Lower lobe of right lung (tissue), 2 donors: ENCODE measurements around the gene THAP6. TPM values are rescaled to one million over a fixed set of nuclear protein-coding genes. Genes with fewer than 3 reads are reported as not detected.
A peak's percentile ranks its signal among the peaks of the same experiment; 100 is the strongest.

Source experiments
- ATAC-seq, 2 donors: fragments of 200-7000 bp; cut with Tn5 transposase; one replicate each; pipeline ENCODE4 v1.9.1; 2020 to 2022; ENCODE audit warnings: mild to moderate bottlenecking in 2 of 2, moderate library complexity in 2 of 2
- DNase-seq: peaks from one replicate; pipeline ENCODE4 v3.0.0-alpha.2; 2020
- H3K27ac ChIP-seq: fragments of 200-600 bp; one replicate; pipeline ENCODE4 v1.8.0; 2022
- H3K27me3 ChIP-seq: fragments of 200-600 bp; one replicate; pipeline ENCODE4 v1.8.0; 2022; ENCODE audit warnings: low read depth
- H3K36me3 ChIP-seq: fragments of 200-600 bp; one replicate; pipeline ENCODE4 v1.8.0; 2022; ENCODE audit warnings: mild to moderate bottlenecking
- H3K4me1 ChIP-seq: fragments of 200-600 bp; one replicate; pipeline ENCODE4 v1.8.0; 2022
- H3K4me3 ChIP-seq: fragments of 200-600 bp; one replicate; pipeline ENCODE4 v1.8.0; 2022; ENCODE audit warnings: mild to moderate bottlenecking
- H3K9me3 ChIP-seq: fragments of 200-600 bp; one replicate; pipeline ENCODE4 v1.8.0; 2022
- CTCF ChIP-seq: fragments of 200-600 bp; IDR thresholded peaks from one replicate; pipeline ENCODE4 v1.8.0; 2022; ENCODE audit warnings: antibody characterized with exemption, mild to moderate bottlenecking
- intact Hi-C: fragments of 100-400 bp; cut with DNase I; formaldehyde crosslinking; loops from one replicate; pipeline ENCODE4 v1.11.0; 2022
- long read RNA-seq: library from polyadenylated mRNA; unstranded; transcript quantifications from one replicate; pipeline ENCODE4 v2.0.0, GENCODE V29; 2021
- total RNA-seq: library from RNA; stranded (reverse); fragmentation: NEBNext Ultra II Directional; extraction: Animal tissue kit (Norgen Biotek cat#: 25700); gene quantifications from one replicate; pipeline ENCODE4 v1.2.1, GENCODE V29; 2021
- donor health status: DM: no; HTN: yes; CAD: no; lungs with severe emphysema.

Gene THAP6
- 20.6 TPM for total RNA-seq
- long read RNA-seq, transcript THAP6-201 (5 exons, 3,549 nt): major isoform, 16 of 23 reads
- long read RNA-seq, partial matches to known transcripts: 0 of 23 reads
- long read RNA-seq, other reads (novel, unspliced or antisense): 5 of 23 reads

GRCh38 chr4:75514131-75514948 is at the start of gene THAP6, which contains the start of gene RCHY1:
Gene THAP6 (plus strand): TSS chr4:75514473. CDS start chr4:75515453, 980 bp downstream.
Gene RCHY1 (minus strand): TSS chr4:75514403. CDS start chr4:75514286, 117 bp downstream.
- ATAC-seq: peak; percentile 98
- H3K4me3 ChIP-seq: peak within 1 kb of the TSS; percentile 88
- TF ChIP-seq CTCF: no peak
- no peaks in the 10 kb centered on the region for H3K27me3 ChIP-seq
- H3K9me3 ChIP-seq: no peaks in the 10 kb centered on the region
- H3K27ac ChIP-seq: peak within 1 kb of the TSS; percentile 99
- DNase-seq: peak; percentile 98
- peaks cover 53% of the 10 kb centered on the region for H3K4me1 ChIP-seq
- H3K36me3 ChIP-seq: peaks cover 30% of the 10 kb centered on the region
- intact Hi-C loops: no loop called here

GRCh38 chr4:75469896-75470295 is 44.4 kb upstream of the THAP6 start:
- intact Hi-C loops: no loop called here
- ATAC-seq: no peak

GRCh38 chr4:75470738-75471137 is 43.5 kb upstream of the THAP6 start:
- intact Hi-C loops: no loop called here
- no peaks in the 10 kb centered on the region for H3K36me3 ChIP-seq
- no peak overlapping the region for H3K4me3 ChIP-seq
- no peak for TF ChIP-seq CTCF
- no peaks in the 10 kb centered on the region for H3K4me1 ChIP-seq
- no peaks in the 10 kb centered on the region for H3K9me3 ChIP-seq
- no peak for DNase-seq
- no peak for ATAC-seq
- no peak overlapping the region for H3K27ac ChIP-seq
- H3K27me3 ChIP-seq: no peaks in the 10 kb centered on the region

More at GRCh38 chr4:75469896-75470295, 44.4 kb upstream of the THAP6 start:
- Histone ChIP-seq H3K27me3 (no peaks in the 10 kb centered on the region), H3K36me3 (no peaks in the 10 kb centered on the region), H3K4me3 (no peak overlapping the region), H3K27ac (no peak overlapping the region), H3K4me1 (no peaks in the 10 kb centered on the region), H3K9me3 (no peaks in the 10 kb centered on the region)
- TF ChIP-seq CTCF: no peak
- DNase-seq: no peak

GRCh38 chr4:75477201-75477600 is 37.1 kb upstream of the THAP6 start:
- no peak for ATAC-seq
- no peaks in the 10 kb centered on the region for H3K27me3 ChIP-seq
- no peak for TF ChIP-seq CTCF
- intact Hi-C loops: no loop called here
- peaks cover 42% of the 10 kb centered on the region for H3K36me3 ChIP-seq
- H3K4me1 ChIP-seq: no peaks in the 10 kb centered on the region
- no peak for DNase-seq
- H3K9me3 ChIP-seq: no peaks in the 10 kb centered on the region
- no peak overlapping the region for H3K4me3 ChIP-seq
- H3K27ac ChIP-seq: no peak overlapping the region

GRCh38 chr4:75484190-75484589 is 30.1 kb upstream of the THAP6 start:
- Histone ChIP-seq H3K27me3 (no peaks in the 10 kb centered on the region), H3K9me3 (no peaks in the 10 kb centered on the region), H3K36me3 (peaks cover 94% of the 10 kb centered on the region), H3K4me1 (no peaks in the 10 kb centered on the region), H3K27ac (no peak overlapping the region), H3K4me3 (no peak overlapping the region)
- no peak for TF ChIP-seq CTCF
- intact Hi-C loops: no loop called here
- no peak for ATAC-seq
- no peak for DNase-seq
